K562 (cell line): Measurements from ENCODE around the gene NOTO. TPM values are rescaled to one million over a fixed set of nuclear protein-coding genes. Genes with fewer than 3 reads are reported as not detected.

Source experiments
- BACH1 ChIP-seq: fragments of 200-800 bp; sonication (Bioruptor generic); IDR thresholded peaks from 2 replicates; pipeline ENCODE4 v1.6.1; 2016; ENCODE audit warnings: missing genetic modification characterization, missing compliant biosample characterization
- DIDO1 ChIP-seq: fragments of 450-650 bp; IDR thresholded peaks from 2 replicates; pipeline ENCODE4 v1.6.1; 2016; ENCODE audit warnings: low read depth, missing biosample characterization, missing genetic modification characterization
- ETS1 ChIP-seq: conservative IDR thresholded peaks from 2 replicates; pipeline ENCODE4 v1.6.1; 2011; ENCODE audit warnings: low read depth, mild to moderate bottlenecking, low read length; ENCODE audit not compliant: control insufficient read depth
- FOXO4 ChIP-seq: fragments of 450-650 bp; formaldehyde crosslinking; IDR thresholded peaks from 2 replicates; pipeline ENCODE4 v1.4.0; 2020; ENCODE audit warnings: mild to moderate bottlenecking, moderate library complexity
- HDAC8 ChIP-seq: fragments of 450-650 bp; IDR thresholded peaks from 2 replicates; pipeline ENCODE4 v1.6.1; 2016; ENCODE audit warnings: mild to moderate bottlenecking, missing genetic modification characterization, moderate library complexity, missing compliant biosample characterization
- SOX6 ChIP-seq: fragments of 450-650 bp; IDR thresholded peaks from 2 replicates; pipeline ENCODE4 v1.6.1; 2014; ENCODE audit warnings: mild to moderate bottlenecking
- TCF7 ChIP-seq: sonication (generic); IDR thresholded peaks from 2 replicates; pipeline ENCODE4 v1.6.1; 2016; ENCODE audit warnings: antibody characterized with exemption, borderline replicate concordance
- ZC3H4 ChIP-seq: sonication (generic); formaldehyde crosslinking; IDR thresholded peaks from 2 replicates; pipeline ENCODE4 v1.9.0; 2021; ENCODE audit warnings: missing genetic modification reagents, borderline replicate concordance
- ZNF121 ChIP-seq: sonication (generic); formaldehyde crosslinking; conservative IDR thresholded peaks from 2 replicates; pipeline ENCODE4 v1.8.0; 2022; ENCODE audit warnings: missing genetic modification reagents
- ZNF316 ChIP-seq: fragments of 450-650 bp; IDR thresholded peaks from 2 replicates; pipeline ENCODE4 v1.6.1; 2016
- ZNF717 ChIP-seq: fragments of 250-450 bp; sonication (Bioruptor Pico); IDR thresholded peaks from 2 replicates; pipeline ENCODE4 v1.5.0; 2021
- polyA plus RNA-seq, 8 experiments: library from polyadenylated mRNA; depleted of rRNA in 4 of 8; stranded (reverse) in 5 of 8; unstranded in 3 of 8; fragments of >200 nt; fragmentation: Nextera tagmentation in 2 of 8; fragmentation: Illumina TruSeq in 1 of 8; extraction: Ambion mirVana in 2 of 8; extraction: Trizol in 1 of 8; gene quantifications; 2 replicates each; pipeline versions ENCODE4 v1.2.1 to v1.2.3, GENCODE V29; 2011 to 2014; ENCODE audit warnings: inconsistent platforms in 1 of 8, missing spikeins in 1 of 8
- total RNA-seq, 7 experiments: library from RNA; depleted of rRNA in 6 of 7; stranded (reverse); fragments of >200 nt in 6 of 7; fragmentation: Illumina TruSeq in 2 of 7; extraction: Trizol in 2 of 7; gene quantifications; 2 replicates each; pipeline versions ENCODE4 v1.2.1 to v1.2.3, GENCODE V29; 2011 to 2021; ENCODE audit warnings: low replicate concordance in 1 of 7

The NOTO gene
- total and polyA plus RNA-seq, 9 of the 15 experiments (the other 6 are each of a cell fraction or from before 2014, with no cell fraction given): not detected

DNA sequence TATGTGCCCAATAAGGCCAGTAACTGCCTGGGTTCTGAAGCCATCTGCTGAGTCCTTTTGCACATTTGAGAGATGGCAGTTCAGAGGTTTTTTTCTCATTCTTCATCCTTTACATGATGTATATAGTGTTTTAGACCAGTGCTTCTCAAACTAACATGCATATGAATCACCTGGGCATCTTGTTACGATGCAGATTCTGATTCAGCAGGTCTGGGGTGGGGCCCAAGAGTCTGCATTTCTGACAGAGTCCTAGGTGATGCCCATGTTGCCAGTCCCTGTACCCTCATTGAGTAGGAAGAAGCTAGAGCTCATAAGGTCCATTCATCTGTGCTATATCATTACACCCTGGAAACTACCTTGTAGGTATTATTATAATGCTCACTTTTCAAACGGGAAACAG, 15.5 kb downstream of the NOTO start (continued):
- TF ChIP-seq FOXO4 (CRISPR knock-in tag): no peak
- TF ChIP-seq TCF7: no peak
- no peak for TF ChIP-seq BACH1 (tag)
- no peak for TF ChIP-seq ZNF121 (CRISPR knock-in tag)
- TF ChIP-seq DIDO1 (tag): no peak
- no peak for TF ChIP-seq HDAC8 (tag)
- no peak for TF ChIP-seq ETS1
- no peak for TF ChIP-seq ZNF717 (CRISPR knock-in tag)
- TF ChIP-seq ZNF316: no peak
- no peak for TF ChIP-seq ZC3H4 (CRISPR knock-in tag)
- TF ChIP-seq SOX6: no peak
